Natural killer cell treated with Interleukin-12 subunit alpha and Interleukin-12 subunit beta and Interleukin-15 and Interleukin-18, amount 100 ng/mL, for 72 hours (primary cell): Measurements from ENCODE around the gene GCLM. TPM values are rescaled to one million over a fixed set of nuclear protein-coding genes. Genes with fewer than 3 reads are reported as not detected.
"Not testable (repeated sequence)": the region's sequence is repeated elsewhere in the genome, so short reads cannot be mapped to it uniquely, and the experiment has no call there.

Experiments used
- ATAC-seq, 2 donors: fragments of 150-1000 bp; cut with Tn5 transposase in 1 of 2; sonication (Bioruptor Pico), chemical (Tn5 transposase) in 1 of 2; 2 replicates each; pipeline ENCODE4 v1.10.0; 2021
- DNase-seq: peaks from one replicate; pipeline ENCODE4 v3.0.0; 2022; ENCODE audit warnings: low spot score
- H3K27ac Mint-ChIP-seq, 2 donors: 1 replicate in 1 of 2; 2 replicates in 1 of 2; pipeline ENCODE4 v1.8.0; 2022; ENCODE audit warnings: mixed read lengths in 2 of 2, mild to moderate bottlenecking in 1 of 2, moderate library complexity in 1 of 2
- H3K27me3 Mint-ChIP-seq, 2 donors: 1 replicate in 1 of 2; 2 replicates in 1 of 2; pipeline ENCODE4 v1.8.0; 2022; ENCODE audit warnings: mixed read lengths in 2 of 2
- H3K36me3 Mint-ChIP-seq: one replicate; pipeline ENCODE4 v1.8.0; 2022; ENCODE audit warnings: mixed read lengths
- H3K4me1 Mint-ChIP-seq, 2 donors: 1 replicate in 1 of 2; 2 replicates in 1 of 2; pipeline ENCODE4 v1.8.0; 2022; ENCODE audit warnings: low read depth in 2 of 2, mixed read lengths in 2 of 2, mild to moderate bottlenecking in 1 of 2
- H3K4me3 Mint-ChIP-seq: one replicate; pipeline ENCODE4 v1.8.0; 2022; ENCODE audit warnings: mixed read lengths
- H3K9me3 Mint-ChIP-seq: 2 replicates; pipeline ENCODE4 v1.8.0; 2022; ENCODE audit warnings: mixed read lengths
- total RNA-seq, 2 donors: library from RNA; stranded (reverse); gene quantifications; one replicate each; pipeline ENCODE4 v1.2.3, GENCODE V29; 2022

Gene GCLM
- total RNA-seq, 2 donors from 2014 or later, result 27.8 to 31.4 TPM

DNA sequence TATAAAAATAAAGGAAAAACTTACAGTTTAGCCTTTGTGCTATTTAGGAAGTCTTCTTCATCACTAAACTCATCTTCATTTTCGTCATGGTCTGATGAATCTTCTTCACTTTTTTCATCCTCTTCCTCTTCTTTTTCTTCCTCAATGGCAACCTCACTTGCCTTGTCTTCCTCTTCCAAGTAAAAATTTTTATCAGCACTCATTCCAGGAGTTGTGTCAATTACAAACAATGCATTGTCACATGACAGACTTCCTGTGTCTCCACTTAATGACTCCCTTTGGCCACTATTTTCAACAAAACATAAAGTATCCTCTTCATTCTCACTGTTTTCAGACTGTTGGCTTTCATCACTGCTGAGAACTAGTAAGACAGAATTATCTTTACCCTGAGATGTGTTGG, 33.0 kb downstream of the GCLM start:
- peaks cover 38 to 43% of the 10 kb centered on the region in 2 donors for H3K4me1 Mint-ChIP-seq
- peak overlapping the region; percentile 98 to 100 for H3K27ac Mint-ChIP-seq
- H3K36me3 Mint-ChIP-seq, result peaks cover 56% of the 10 kb centered on the region
- H3K4me3 Mint-ChIP-seq, result peak overlapping the region; percentile 93
- no peaks in the 10 kb centered on the region for H3K27me3 Mint-ChIP-seq
- DNase-seq (no peak), ATAC-seq (no peak)
- no peaks in the 10 kb centered on the region for H3K9me3 Mint-ChIP-seq

DNA sequence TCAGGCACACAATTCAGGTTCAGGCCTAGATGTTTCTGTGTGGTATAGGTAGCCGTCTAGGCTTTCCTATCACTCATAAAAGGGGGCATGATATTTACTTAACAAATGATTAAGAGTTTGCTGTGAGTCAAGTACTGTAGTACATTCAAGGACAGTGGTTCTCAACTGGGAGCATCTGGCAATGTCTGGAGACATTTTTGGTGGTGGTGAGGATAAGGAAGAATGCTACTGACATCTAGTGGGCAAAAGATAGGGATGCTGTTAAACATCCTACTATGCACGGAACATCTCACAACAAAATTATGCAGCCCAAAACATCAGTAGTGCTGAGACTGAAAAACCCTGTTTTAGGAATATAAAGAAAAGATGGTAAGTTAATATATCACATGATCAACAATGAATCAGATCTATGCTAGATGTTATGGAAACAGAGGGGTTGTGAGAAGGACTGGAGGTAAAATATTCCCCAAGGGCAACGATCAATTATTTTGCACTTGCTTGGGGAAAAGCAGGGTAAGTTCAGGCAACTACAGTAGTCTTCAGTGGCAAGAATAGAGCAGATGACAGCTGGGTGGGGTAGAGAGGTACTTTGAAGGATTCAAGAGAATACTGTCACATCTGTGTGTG, 35.1 kb downstream of the GCLM start:
- Mint-ChIP-seq H3K27ac (peak overlapping the region; percentile 15 to 52), H3K4me1 (peaks cover 32 to 39% of the 10 kb centered on the region in 2 donors), H3K9me3 (no peaks in the 10 kb centered on the region), H3K27me3 (no peaks in the 10 kb centered on the region), H3K36me3 (peaks cover 63% of the 10 kb centered on the region), H3K4me3 (peak overlapping the region; percentile 13)
- DNase-seq (no peak), ATAC-seq (no peak)

DNA sequence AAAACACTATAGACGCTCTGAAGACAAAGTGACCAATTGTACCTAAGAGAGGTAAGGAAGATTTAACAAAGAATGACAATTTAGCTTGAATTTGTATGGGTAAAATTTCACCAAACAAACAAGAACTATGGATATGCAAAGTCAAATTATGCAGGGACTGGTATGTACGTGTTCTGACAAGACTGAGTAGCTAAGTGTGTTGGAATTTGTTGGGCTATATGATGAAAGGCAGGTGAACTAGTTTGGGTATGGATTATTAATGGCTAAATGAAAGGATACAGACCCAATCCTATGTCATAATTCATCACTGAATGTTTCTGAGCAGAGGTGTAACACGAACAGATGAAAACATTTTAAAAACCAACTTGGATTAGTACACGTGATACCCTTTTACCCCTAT, 37.9 kb downstream of the GCLM start:
- Mint-ChIP-seq H3K36me3 (peaks cover 49% of the 10 kb centered on the region), H3K27me3 (no peaks in the 10 kb centered on the region), H3K4me1 (peaks cover 16 to 22% of the 10 kb centered on the region in 2 donors), H3K9me3 (no peaks in the 10 kb centered on the region), H3K4me3 (no peak overlapping the region), H3K27ac (no peak overlapping the region)
- ATAC-seq, result no peak
- no peak for DNase-seq

GRCh38 chr1:93869653-93870052, 39.6 kb downstream of the GCLM start:
- Mint-ChIP-seq H3K27ac (no peak overlapping the region), H3K36me3 (peaks cover 35% of the 10 kb centered on the region), H3K4me1 (peaks cover 8 to 13% of the 10 kb centered on the region in 2 donors), H3K9me3 (no peaks in the 10 kb centered on the region), H3K4me3 (no peak overlapping the region), H3K27me3 (no peaks in the 10 kb centered on the region)
- ATAC-seq, result no peak
- DNase-seq, result no peak

- H3K27ac Mint-ChIP-seq, H3K4me1 Mint-ChIP-seq, H3K9me3 Mint-ChIP-seq, H3K4me3 Mint-ChIP-seq, H3K27me3 Mint-ChIP-seq, ATAC-seq, DNase-seq: not testable (repeated sequence)
- peaks cover 25% of the 10 kb centered on the region for H3K36me3 Mint-ChIP-seq
Observed at GRCh38 chr1:93868492-93868891, 40.7 kb downstream of the GCLM start.

- H3K9me3 Mint-ChIP-seq, result no peaks in the 10 kb centered on the region
- no peaks in the 10 kb centered on the region for H3K4me1 Mint-ChIP-seq
- ATAC-seq (no peak), DNase-seq (no peak)
- H3K27ac Mint-ChIP-seq, result no peak overlapping the region
- no peaks in the 10 kb centered on the region for H3K27me3 Mint-ChIP-seq
- peaks cover 9% of the 10 kb centered on the region for H3K36me3 Mint-ChIP-seq
- H3K4me3 Mint-ChIP-seq, result no peak overlapping the region
Observed at GRCh38 chr1:93865253-93865652, 44.0 kb downstream of the GCLM start.

GRCh38 chr1:93864175-93864574, 45.1 kb downstream of the GCLM start:
- ATAC-seq, result no peak
- Mint-ChIP-seq H3K27ac (no peak overlapping the region), H3K9me3 (no peaks in the 10 kb centered on the region), H3K27me3 (no peaks in the 10 kb centered on the region), H3K36me3 (peaks cover under 1% of the 10 kb centered on the region), H3K4me1 (no peaks in the 10 kb centered on the region), H3K4me3 (no peak overlapping the region)
- no peak for DNase-seq

GRCh38 chr1:93857653-93858052, 51.6 kb downstream of the GCLM start:
- not testable (repeated sequence) for H3K36me3 Mint-ChIP-seq, ATAC-seq, H3K27ac Mint-ChIP-seq, DNase-seq, H3K9me3 Mint-ChIP-seq, H3K4me3 Mint-ChIP-seq, H3K4me1 Mint-ChIP-seq
- peaks cover 27 to 34% of the 10 kb centered on the region in 2 donors for H3K27me3 Mint-ChIP-seq

DNA sequence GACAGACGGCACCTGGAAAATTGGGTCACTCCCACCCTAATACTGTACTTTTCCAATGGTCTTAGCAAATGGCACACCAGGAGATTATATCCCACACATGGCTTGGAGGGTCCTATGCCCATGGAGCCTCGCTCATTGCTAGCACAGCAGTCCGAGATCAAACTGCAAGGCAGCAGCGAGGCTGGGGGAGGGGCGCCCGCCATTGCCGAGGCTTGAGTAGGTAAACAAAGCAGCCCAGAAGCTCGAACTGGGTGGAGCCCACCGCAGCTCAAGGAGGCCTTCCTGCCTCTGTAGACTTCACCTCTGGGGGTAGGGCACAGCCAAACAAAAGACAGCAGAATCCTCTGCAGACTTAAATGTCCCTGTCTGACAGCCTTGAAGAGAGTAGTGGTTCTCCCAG, 53.2 kb downstream of the GCLM start:
- H3K4me1 Mint-ChIP-seq, H3K27ac Mint-ChIP-seq, H3K9me3 Mint-ChIP-seq, H3K36me3 Mint-ChIP-seq, H3K4me3 Mint-ChIP-seq, DNase-seq, ATAC-seq: not testable (repeated sequence)
- H3K27me3 Mint-ChIP-seq, result peaks cover 27 to 35% of the 10 kb centered on the region in 2 donors

GRCh38 chr1:93853940-93854339, 55.3 kb downstream of the GCLM start:
- H3K36me3 Mint-ChIP-seq, result no peaks in the 10 kb centered on the region
- no peak overlapping the region for H3K27ac Mint-ChIP-seq
- H3K4me1 Mint-ChIP-seq, result peaks cover 0 to 6% of the 10 kb centered on the region in 2 donors
- no peak for ATAC-seq
- no peaks in the 10 kb centered on the region for H3K9me3 Mint-ChIP-seq
- H3K27me3 Mint-ChIP-seq, result peaks cover 27 to 35% of the 10 kb centered on the region in 2 donors
- no peak overlapping the region for H3K4me3 Mint-ChIP-seq
- DNase-seq, result no peak

GRCh38 chr1:93851878-93852277, 57.4 kb downstream of the GCLM start:
- H3K4me3 Mint-ChIP-seq, result no peak overlapping the region
- DNase-seq (no peak), ATAC-seq (no peak)
- peaks cover 13 to 19% of the 10 kb centered on the region in 2 donors for H3K4me1 Mint-ChIP-seq
- peaks cover 18 to 22% of the 10 kb centered on the region in 2 donors for H3K27me3 Mint-ChIP-seq
- no peaks in the 10 kb centered on the region for H3K9me3 Mint-ChIP-seq
- H3K27ac Mint-ChIP-seq, result no peak overlapping the region
- H3K36me3 Mint-ChIP-seq, result no peaks in the 10 kb centered on the region

DNA sequence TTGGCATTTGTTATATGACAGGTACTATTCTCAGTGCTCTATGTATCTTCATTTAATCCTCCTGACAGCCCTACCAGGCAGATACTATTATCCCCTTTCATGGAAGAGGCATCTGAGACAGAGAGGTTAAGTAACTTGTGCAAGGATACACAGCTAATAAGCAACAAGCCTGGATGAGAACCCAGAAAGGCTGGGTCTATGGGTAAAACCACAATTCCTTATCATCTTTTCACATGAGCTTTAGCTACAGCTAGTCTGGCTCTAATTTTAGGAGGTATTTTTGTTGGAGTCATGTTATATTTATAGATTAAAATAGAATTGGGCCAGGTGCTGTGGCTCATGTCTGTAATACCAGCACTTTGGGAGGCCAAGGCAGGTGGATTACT, 57.9 kb downstream of the GCLM start:
- Mint-ChIP-seq H3K27ac (no peak overlapping the region), H3K9me3 (no peaks in the 10 kb centered on the region), H3K4me1 (peaks cover 13 to 19% of the 10 kb centered on the region in 2 donors), H3K27me3 (peaks cover 14 to 19% of the 10 kb centered on the region in 2 donors), H3K4me3 (no peak overlapping the region), H3K36me3 (no peaks in the 10 kb centered on the region)
- ATAC-seq, result no peak
- no peak for DNase-seq

- not testable (repeated sequence) for H3K4me3 Mint-ChIP-seq, H3K36me3 Mint-ChIP-seq
Observed at GRCh38 chr1:93850687-93851326, 58.4 kb downstream of the GCLM start.

DNA sequence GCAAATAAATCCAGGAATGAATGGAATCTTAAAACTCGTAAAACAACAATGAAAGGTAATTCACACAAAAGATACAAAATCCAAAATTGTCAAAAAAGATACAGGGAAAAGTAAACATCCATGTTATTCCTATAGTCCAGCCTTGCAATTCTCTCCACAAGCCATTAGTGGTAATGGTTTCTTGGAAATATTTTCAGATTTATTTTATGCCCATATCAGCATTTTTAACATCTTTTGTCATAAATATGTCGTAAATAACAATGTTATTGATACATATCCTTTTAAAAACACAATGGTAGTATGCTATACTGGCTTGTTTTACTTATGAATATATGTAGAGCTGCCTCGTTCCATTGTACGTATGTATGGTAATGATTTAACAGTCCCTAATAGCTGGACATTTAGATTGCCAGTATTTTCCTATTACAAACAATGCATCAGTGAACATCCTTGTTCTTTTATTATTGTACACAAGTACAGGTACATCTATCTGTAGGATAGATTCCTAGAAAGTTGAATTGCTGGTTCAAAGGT, 60.8 kb downstream of the GCLM start:
- DNase-seq, result no peak
- Mint-ChIP-seq H3K27ac (peak overlapping the region; percentile 80 to 96), H3K36me3 (no peaks in the 10 kb centered on the region), H3K4me3 (peak overlapping the region; percentile 86), H3K27me3 (peaks cover 3 to 7% of the 10 kb centered on the region in 2 donors), H3K9me3 (no peaks in the 10 kb centered on the region), H3K4me1 (peaks cover 32% of the 10 kb centered on the region in 2 donors)
- ATAC-seq, result no peak

More at GRCh38 chr1:93850687-93851326, 58.4 kb downstream of the GCLM start:
- Mint-ChIP-seq H3K27me3 (peaks cover 14 to 19% of the 10 kb centered on the region in 2 donors), H3K4me1 (peaks cover 16 to 22% of the 10 kb centered on the region in 2 donors)
- ATAC-seq, H3K9me3 Mint-ChIP-seq, H3K27ac Mint-ChIP-seq: not testable (repeated sequence)
- DNase-seq, result peak; percentile 68
